ENCODE measurements around the gene KATNAL2.

Gene KATNAL2

GRCh38 chr18:46939998-46940571, 22.7 kb downstream of the KATNAL2 start:
- Histone ChIP-seq H3K27me3 (replicated peaks; ENCODE audit: control insufficient read depth, insufficient read depth, low read length) (no peaks in the 10 kb centered on the region), H3K4me3 (replicated peaks; ENCODE audit: low read depth, low read length) (no peak overlapping the region), H3K36me3 (ENCODE audit: control insufficient read depth, insufficient read depth, low read length) (no peaks in the 10 kb centered on the region)
- no peak for TF ChIP-seq CTCF (IDR thresholded peaks at IDR 0.05; ENCODE audit: insufficient read depth, low read length, poor library complexity, severe bottlenecking)
- DNase-seq (ENCODE audit: extremely low read depth, insufficient read length): no peak

GRCh38 chr18:46942646-46943045, 25.2 kb downstream of the KATNAL2 start:
- TF ChIP-seq CTCF (IDR thresholded peaks at IDR 0.05; ENCODE audit: insufficient read depth, low read length, poor library complexity, severe bottlenecking): no peak
- no peaks in the 10 kb centered on the region for H3K27me3 ChIP-seq (replicated peaks; ENCODE audit: control insufficient read depth, insufficient read depth, low read length)
- no peaks in the 10 kb centered on the region for H3K36me3 ChIP-seq (ENCODE audit: control insufficient read depth, insufficient read depth, low read length)
- DNase-seq (ENCODE audit: extremely low read depth, insufficient read length): no peak
- H3K4me3 ChIP-seq (replicated peaks; ENCODE audit: low read depth, low read length): no peak overlapping the region

GRCh38 chr18:46946656-46947282, 29.4 kb downstream of the KATNAL2 start:
- Histone ChIP-seq H3K4me3 (replicated peaks; ENCODE audit: low read depth, low read length) (peak overlapping the region; percentile 75), H3K27me3 (replicated peaks; ENCODE audit: control insufficient read depth, insufficient read depth, low read length) (no peaks in the 10 kb centered on the region), H3K36me3 (ENCODE audit: control insufficient read depth, insufficient read depth, low read length) (no peaks in the 10 kb centered on the region)
- TF ChIP-seq CTCF (IDR thresholded peaks at IDR 0.05; ENCODE audit: insufficient read depth, low read length, poor library complexity, severe bottlenecking): no peak
- peak; percentile 63 for DNase-seq (ENCODE audit: extremely low read depth, insufficient read length)

- no peak overlapping the region for H3K4me3 ChIP-seq (replicated peaks; ENCODE audit: low read depth, low read length)
- DNase-seq (ENCODE audit: extremely low read depth, insufficient read length): no peak
- no peaks in the 10 kb centered on the region for H3K36me3 ChIP-seq (ENCODE audit: control insufficient read depth, insufficient read depth, low read length)
These were observed 32.8 kb downstream of the KATNAL2 start for GRCh38 chr18:46950064-46950656.

GRCh38 chr18:46953195-46953594, 35.8 kb downstream of the KATNAL2 start:
- no peak for DNase-seq (ENCODE audit: extremely low read depth, insufficient read length)
- Histone ChIP-seq H3K36me3 (ENCODE audit: control insufficient read depth, insufficient read depth, low read length) (no peaks in the 10 kb centered on the region), H3K4me3 (replicated peaks; ENCODE audit: low read depth, low read length) (no peak overlapping the region), H3K27me3 (replicated peaks; ENCODE audit: control insufficient read depth, insufficient read depth, low read length) (no peaks in the 10 kb centered on the region)
- TF ChIP-seq CTCF (IDR thresholded peaks at IDR 0.05; ENCODE audit: insufficient read depth, low read length, poor library complexity, severe bottlenecking): no peak

More at GRCh38 chr18:46950064-46950656, 32.8 kb downstream of the KATNAL2 start:
- TF ChIP-seq CTCF (IDR thresholded peaks at IDR 0.05; ENCODE audit: insufficient read depth, low read length, poor library complexity, severe bottlenecking): peak; percentile 70
- H3K27me3 ChIP-seq (replicated peaks; ENCODE audit: control insufficient read depth, insufficient read depth, low read length): no peaks in the 10 kb centered on the region
